Activated CD8-positive, alpha-beta memory T cell treated with anti-CD3 and anti-CD28 coated beads, Interleukin-2, amount 50 U/mL, for 4 hours (primary cell): Measurements from ENCODE around the gene LUC7L2.
"Not testable (repeated sequence)": the region's sequence is repeated elsewhere in the genome, so short reads cannot be mapped to it uniquely, and the experiment has no call there.

ENCODE experiments used
- DNase-seq: peaks from one replicate; pipeline ENCODE4 v3.0.0-alpha.2; 2020

Gene LUC7L2

DNA sequence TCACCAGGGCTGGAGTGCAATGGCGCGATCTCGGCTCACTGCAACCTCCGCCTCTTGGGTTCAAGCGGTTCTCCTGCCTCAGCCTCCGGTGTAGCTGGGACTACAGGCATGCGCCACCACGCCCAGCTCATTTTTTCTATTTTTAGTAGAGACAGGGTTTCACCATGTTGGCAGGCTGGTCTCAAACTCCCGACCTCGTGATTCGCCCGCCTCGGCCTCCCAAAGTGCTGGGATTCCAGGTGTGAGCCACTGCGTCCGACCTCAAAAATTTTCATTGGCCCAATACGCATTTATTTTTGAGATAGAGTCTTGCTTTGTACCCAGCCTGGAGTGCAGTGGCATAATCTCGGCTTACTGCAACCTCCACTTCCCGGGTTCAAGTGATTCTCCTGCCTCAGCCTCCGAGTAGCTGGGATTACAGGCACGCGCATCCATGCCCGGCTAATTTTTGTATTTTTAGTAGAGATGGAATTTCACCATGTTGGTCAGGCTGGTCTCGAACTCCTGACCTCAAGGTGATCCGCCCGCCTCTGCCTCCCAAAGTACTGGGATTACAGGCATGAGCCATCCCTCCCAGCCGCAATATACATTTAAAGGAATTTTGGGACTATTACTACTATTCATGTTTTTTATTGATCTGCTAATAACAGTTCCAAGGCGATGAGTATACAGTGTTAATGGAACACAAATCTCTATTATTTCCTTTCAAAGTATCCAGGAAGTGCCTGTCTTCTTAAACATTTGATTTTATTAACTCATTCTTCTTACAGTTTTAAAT is 1.8 kb upstream of the LUC7L2 start:
- DNase-seq, result not testable (repeated sequence)

DNA sequence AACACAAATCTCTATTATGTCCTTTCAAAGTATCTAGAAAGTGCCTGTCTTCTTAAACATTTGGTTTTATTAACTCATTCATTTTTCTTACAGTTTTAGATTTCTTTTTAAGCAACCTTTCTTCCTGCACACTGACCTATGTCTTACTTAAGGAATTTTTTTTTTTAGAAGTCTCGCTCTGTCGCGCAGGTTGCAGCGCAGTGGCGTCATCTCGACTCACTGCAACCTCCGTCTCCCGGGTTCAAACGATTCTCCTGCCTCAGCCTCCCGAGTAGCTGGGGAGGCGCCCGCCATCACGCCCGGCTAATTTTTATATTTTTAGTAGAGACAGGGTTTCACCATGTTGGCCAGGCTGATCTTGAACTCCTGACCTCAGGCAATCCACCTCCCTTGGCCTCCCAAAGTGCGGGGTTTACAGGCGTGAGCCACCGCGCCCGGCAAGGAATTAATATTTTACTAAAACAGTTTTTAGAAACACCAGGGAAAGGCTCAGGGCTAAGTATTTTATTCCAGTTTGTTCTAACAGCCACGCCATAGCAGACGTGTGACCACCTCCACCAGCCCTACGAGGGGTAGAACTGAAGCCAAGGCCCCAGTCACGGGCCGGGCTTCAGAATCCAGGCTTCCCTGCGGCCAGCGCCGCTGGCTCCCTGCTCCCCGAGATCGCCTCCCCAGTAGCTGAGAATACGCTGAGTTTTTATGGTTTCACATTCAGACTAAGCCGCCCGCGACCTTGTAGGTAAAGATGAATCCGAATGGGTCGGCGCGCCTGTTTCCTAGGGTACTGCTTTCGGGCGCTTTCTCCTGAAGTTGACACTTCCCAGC is 941 bp upstream of the LUC7L2 start:
- peak; percentile 27 for DNase-seq

DNA sequence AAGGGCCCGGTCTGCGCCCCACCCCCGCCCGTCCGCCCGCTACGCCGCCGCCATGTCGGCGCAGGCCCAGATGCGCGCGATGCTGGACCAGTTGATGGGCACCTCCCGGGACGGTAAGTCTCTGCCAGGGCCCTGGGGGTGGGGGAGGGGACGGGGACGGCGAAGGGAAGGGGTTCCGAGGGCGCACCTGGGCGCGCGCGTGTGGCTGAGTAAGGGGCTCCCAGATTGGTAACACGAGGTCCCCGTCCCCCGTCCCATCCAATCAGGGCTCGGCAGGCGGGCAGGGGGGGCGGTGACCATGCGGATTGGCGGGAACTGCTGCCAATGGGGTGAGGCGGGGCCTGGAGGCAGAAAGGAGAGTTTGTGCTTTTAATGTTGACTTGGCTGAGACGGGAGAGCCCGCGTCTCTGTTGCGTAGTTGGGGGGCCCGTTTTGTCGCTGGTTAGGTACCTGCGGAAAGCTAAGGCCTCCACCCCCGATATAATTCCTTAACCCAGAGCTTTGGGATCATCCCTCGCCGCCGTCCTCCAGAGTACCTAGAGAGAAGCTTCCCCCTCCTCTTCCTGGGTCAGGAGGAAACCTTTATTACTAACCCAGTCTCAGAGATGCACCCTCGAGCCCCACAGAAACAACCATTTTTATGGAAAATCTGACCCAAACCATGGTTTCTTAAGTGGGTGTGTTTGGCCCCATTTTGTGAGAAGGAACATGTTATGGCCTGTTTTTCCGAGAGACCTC is 685 bp downstream of the LUC7L2 start:
- DNase-seq, result peak; percentile 98

DNA sequence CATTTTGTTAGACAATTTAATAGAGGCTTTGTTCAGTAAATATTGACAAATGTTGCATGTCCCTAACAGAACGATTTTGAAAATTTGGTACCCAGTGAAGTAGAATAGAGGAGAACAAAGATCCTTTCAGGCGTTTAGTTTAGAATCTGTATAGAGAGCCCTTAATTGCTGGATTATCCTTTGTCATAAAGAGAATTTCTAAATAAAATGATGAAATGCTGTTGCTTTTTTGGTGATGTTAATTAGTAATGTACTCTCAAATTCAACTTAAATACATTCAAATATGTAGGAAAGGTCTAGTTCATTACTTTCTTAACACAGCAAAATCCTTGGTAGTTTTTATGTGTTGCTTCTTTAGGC is 1.2 kb downstream of the LUC7L2 start:
- DNase-seq, result no peak

DNA sequence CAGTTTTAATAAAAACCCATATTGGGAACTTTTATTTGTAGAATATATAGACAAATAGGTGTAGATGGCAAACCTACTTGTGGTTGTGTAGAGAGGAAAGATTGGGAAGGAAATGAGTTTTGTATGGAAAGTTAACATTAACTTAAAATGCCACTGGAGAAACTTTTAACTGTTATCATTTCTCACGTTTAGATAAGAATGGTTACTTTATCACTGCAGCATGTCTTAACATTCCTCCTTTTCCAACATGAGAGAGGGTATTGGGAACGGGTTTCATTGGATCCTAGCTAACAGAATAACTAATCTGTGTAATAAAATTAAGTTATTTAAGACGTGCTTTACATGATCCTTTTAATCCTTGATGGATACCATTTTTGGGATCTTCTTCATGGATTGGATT is 1.8 kb downstream of the LUC7L2 start:
- DNase-seq, result no peak

DNA sequence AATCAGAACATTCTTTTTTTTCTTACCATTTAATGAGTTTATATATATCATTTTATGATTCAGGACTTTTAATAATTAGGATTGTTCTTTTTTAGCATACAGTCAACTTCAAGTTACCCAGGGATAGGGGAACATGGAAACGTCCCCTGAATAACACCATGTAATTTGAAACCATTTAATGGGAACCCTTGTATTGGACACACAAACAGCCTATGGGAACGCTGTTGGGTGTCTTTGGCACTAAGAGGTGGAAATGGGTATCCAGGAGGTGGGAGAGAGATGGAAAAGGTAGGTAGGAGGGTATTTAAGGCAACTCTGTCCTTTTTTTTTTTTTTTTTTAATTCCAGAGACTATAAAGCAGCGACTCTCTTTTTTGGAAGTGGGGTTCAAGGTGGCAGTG is 2.6 kb downstream of the LUC7L2 start:
- DNase-seq, result no peak

DNA sequence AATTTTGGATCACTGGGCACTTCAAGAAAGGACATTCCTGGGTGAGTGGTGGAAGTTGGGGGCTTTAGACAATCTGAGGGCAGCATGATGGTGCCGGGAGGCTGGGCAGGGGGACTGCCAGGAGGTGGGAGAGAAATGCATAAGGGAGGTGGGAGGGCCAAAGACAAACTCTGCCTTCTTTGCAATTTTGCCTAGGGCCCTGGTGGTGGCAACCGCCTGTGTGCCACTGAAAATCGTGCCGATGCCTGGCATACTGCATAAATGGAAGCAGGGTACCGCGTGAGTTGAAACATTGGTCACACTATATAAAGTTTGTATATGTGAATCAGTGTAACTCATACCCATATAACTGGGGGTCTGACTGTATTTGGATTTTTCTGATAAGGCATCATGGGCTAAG is 3.3 kb downstream of the LUC7L2 start:
- DNase-seq, result no peak

DNA sequence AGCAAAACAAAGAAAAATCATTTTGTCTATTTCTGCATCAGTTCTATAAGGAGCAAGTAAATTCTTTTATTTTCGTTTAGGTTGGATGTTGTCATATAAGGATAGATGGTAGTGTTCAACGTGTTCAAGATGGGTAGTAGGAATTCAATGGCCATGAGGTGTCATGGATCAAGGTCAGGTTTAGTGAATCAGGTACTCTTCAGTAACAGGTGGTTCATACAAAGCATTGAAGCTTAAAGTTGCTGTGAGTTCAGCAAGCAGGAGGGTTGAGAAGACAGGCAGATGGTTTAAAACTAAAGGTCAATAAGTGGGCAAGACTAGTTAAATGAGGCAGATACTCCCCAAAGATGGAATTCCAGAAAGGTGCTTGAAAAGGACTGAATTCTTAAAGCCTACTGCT is 5.6 kb downstream of the LUC7L2 start:
- DNase-seq, result no peak

DNA sequence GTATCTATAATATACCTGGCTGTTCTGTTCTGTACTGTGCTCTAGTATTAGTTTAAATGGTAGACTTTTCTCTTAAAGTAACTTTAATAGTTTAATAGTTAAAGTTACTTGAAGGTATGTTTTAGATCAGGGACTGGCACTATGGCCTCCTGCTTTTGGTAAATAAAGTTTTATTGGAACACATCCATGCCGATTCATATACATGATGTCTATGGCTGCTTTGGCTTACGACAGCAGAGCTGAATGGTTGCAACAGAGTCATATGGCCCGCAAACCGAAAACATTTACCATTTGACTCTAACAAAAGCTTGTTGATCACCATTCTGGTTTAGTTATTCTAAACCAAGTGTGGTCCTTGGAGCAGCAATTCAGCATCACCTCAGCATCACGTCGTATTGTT is 6.7 kb downstream of the LUC7L2 start:
- no peak for DNase-seq

DNA sequence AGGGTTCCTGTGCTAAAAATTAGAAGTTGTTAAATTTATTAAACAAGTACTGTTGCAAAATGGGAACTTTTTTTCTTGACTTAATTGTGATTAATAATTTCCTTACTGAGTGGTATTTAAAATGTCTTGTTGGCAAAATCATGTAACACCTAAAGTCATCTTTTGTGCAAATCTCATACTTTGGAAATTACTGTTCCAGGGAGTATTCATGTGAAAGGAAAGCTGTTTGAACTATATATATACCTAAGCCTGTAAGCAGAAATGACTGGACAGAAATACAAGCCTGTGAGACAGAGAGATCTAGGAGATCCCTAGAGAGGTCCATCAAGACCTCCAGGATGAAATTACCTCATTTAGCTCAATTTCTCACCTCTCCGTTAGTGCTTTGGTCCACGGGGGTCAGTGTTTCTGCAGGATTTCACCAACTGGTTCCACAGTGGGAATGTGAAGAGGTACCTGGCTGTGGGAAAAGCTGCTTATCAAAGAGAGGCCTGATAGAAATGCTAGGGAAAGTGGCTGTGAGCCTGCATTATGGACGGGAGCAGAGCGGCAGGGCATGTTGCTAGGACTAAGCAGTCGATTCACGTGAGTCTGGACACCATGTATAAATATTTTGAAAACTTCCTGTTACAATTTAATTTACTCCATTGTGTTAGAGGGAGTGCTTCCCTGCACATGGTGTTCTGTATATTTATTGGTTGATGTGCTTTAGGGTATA is 7.9 kb downstream of the LUC7L2 start:
- DNase-seq, result no peak

DNA sequence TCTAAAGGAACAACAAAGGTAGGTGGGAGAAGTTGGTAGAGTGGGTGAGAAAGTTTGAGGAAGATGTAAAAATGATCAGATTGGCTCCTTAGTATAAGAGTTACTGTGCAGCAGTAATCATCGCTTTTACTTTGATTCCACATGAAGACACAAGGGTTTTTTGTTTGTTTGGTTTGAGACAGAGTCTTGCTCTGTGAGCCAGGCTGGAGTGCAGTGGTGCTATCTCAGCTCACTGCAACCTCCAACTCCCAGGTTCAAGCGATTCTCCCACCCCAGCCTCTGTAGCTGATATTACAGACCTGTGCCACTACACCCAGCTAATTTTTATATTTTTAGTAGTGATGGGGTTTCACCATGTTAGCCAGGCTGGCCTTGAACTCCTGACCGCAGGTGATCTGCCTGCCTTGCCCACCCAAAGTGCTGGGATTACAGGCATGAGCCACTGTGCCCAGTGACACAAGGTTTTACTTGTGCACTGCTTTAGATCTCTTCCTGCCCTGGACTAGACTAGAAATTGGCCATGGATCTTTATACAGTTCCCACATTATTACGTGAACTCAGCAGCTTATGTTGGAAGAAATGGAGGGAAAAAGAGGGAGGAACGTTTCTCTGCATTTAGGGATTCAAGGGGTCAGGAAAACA is 10.7 kb downstream of the LUC7L2 start:
- DNase-seq, result no peak

DNA sequence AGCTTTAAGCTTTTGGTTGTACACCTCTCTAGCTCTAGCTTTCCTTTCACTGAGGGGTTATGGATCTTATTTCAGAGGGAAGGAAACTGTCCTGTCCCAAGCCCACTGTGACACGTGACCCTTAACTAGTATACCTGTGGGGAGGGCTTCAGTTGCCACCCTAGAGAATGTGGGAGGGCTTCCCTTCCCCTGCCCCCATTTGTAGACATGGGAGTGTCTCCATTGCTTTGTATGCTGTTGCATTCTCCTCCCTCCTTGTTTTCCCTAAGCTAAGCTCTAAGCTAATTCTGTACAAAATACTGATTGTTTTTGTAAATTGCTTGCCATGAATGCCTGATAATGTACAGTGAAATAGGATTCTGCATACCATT is 11.2 kb downstream of the LUC7L2 start:
- DNase-seq, result no peak

DNA sequence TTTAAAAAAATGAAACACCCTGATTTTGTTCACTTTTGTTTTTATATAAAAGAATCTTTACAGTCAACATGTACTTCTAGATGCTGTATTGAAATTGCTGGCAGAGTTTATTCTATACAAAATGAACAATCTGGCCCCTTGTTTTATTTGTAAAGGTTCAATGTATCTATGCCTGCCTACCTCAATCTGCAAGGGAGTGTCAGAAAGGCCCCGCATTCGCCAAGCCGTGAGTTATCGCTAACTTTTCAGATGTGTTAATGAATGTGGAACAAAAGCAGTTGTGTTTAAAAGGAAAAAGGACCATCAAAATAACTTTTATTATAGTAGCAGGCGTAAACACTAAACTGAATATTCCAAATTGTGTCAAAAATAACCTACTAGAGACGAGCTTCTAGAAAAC is 14.6 kb downstream of the LUC7L2 start:
- no peak for DNase-seq

DNA sequence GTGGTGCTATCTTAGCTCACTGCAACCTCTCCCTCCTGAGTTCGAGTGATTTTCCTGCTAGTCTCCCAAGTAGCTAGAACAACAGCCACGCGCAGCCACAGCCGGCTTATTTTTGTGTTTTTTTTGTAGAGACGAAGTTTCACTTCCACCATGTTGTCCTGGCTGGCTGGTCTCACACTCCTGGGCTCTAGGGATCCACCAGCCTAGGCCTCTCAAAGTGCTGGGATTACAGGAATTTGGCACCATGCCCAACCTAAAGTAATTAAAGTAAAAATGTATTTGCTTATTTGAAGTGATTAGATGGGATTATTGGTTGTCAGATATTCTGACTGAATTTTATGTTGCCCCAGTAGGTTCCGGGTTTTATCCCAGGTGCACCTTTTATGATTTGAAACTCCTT is 22.7 kb downstream of the LUC7L2 start:
- DNase-seq, result no peak

DNA sequence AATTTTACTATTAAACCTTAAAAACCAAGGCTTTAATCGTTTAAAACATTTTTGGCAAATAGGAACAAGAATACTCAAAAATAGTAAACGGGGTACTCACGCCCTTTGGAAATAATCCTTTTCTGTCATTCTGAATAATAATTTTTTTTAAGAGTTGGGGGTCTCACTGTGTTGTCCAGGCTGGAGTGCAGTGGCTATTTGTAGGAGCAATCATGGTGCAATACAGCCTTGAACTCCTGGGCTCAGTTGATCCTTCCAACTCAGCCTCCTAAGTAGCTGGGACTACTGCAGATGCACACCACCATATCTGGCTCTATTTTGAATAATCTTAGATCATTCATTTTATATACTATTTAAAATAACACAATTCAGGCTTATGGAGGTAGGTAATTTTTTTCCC is 24.9 kb downstream of the LUC7L2 start:
- DNase-seq, result no peak

DNA sequence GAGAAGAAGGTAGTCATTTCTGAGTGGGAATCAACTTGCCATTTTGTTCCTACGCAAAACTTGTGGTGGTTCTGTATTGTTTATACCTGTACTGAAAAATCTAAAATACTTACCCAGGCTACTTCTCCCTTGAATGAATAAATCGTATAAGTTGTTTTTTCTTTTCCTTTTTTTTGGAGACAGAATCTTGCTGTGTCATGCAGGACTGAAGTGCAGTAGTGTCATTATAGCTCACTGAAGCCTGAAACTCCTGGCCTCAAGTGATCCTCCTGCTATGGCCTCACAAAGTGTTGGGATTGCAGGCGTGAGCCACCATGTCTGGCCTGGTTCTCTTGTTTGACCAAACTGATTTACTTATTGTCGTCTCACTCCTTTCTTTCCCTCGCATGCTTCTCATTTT is 27.9 kb downstream of the LUC7L2 start:
- DNase-seq, result no peak

DNA sequence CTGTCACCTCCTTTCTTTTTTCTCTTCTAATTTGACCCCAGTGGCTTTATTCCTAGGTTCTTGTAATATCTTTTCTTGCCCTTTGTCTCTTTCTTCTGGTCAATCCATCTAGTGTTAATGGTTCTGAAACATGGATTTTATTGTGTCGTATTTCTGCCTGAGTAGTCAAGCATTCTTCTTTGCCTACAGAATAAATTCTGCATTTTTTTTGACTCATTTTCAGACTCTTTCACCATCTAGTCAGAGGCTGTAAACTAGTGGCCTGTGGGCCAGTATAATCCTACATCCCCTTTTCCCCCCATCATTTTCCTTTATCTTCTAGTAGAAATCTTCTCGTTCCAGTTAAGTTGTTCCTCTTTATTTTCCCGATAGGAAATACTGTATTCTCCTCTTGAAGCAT is 29.4 kb downstream of the LUC7L2 start:
- DNase-seq, result no peak

DNA sequence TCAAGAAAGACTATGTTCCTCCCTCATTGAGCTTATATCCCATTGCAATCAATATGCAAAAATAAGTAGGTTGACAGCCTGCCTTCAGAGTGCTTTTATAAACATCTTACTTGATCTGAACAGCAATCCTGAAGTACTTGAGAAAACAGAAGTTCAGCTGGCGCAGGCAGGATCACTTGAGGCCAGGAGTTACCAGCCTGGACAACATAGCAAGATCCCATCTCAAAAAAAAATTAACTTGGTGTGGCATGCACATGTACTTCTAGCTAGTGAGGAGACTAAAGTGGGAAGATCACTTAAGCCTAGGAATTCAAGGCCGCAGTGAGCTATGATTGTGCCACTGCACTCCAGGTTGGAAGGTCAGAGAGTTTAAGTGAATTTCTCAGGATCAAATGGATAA is 30.1 kb downstream of the LUC7L2 start:
- no peak for DNase-seq

DNA sequence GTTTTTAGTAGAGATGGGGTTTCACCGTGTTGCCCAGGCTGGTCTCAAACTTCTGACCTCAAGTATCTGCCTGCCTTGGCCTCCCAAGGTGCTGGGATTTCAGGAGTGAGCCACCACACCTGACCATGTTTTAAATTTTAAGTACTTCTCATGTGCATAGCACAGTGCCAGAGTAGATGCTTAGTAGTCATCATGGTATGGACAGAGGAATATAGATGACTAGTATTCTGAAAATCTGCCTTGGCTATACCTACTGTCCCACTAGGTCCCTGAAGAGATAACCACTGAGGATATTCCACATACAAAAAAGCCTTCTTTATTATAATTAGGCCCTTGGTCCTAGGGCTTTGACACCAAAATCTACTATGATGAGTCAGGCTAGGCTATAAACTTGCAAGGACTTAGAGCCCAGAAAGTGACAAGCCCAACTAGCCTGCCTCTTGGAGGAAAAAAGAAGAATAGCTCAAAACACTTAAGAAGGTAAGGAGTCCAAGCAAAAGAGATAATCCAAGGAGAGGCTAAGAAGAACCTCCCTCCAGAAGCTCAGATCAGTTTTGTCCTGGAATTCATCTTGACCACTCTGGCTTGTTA is 34.0 kb downstream of the LUC7L2 start:
- DNase-seq, result no peak

DNA sequence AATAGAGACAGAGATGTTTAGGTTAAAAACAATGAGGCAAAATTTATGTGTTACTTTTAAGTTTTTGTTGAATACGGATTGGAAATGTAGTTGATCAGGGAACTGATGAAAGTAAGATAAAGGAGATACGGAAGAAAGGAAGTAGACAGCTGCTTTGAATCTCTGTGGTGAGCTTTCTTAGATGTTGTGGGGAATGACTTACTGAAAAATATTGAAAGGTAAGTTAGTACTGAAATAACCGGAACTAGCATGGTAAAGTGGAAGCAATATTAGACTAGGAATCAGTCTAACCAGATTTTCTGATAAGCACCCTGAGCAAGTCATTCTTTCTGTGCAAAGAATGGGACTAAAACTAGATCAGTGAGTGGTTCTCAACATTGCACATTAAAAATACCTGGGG is 34.8 kb downstream of the LUC7L2 start:
- no peak for DNase-seq

DNA sequence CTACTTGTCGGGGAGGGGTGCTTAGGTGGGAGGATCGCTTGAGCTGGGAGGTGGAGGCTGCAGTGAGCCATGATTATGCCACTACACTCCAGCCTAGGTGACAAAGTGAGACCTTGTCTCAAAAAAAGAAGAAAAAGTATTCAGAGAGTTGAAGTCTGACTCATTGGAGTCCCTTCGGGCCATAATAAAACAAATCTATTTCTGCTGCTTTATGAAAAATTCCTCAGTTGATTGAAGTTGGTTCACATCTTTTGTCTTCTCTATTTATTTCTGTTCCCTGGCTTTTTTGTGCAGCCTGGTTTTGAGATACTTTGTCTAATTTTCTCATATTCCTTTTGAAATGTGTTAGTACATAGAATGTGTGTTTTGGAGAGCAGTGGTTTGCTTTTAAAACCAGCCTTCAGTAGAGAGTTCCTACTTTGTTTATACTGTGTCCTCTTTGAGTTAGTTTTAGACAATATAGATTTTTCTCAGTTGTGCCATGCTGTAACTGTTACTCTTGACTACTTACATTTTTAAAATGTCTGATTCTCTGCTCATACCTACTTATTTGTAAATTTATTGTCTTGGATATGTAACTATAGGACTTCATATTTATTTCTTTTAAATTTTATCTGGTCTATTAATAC is 36.7 kb downstream of the LUC7L2 start:
- no peak for DNase-seq

DNA sequence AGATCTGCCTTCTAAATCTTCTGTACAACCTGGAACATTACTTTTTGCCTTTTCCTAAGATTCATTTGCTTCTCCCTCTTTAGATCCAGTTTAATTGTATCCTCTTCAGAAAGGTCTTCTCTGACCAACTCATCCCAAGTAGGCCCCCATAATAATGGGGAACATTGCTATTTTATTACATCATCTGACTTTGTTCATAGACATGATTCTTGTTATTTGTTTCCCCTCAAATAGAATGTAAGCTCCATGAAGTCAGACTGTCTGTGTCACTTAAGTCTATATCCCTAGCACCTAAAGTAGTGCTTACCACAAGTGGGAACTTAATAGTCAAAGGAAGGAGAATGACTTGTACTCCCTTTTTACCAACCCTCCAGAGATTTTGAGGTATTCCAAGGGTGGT is 37.5 kb downstream of the LUC7L2 start:
- no peak for DNase-seq
